Caco-2 (cell line): Measurements from ENCODE around the gene LRP1-AS. TPM values are rescaled to one million over a fixed set of nuclear protein-coding genes. Genes with fewer than 3 reads are reported as not detected.

ENCODE experiments used
- BruUV-seq: library from RNA; stranded (reverse); fragments of 400-500 nt; replicated peaks from 2 replicates; lab custom pipeline; 2021; lab: Mats Ljungman, UMichigan
- CTCF ChIA-PET: fragments of 300-600 bp; sonication (Branson Sonifier 250); formaldehyde crosslinking; loops from one replicate; lab custom pipeline; 2022; ENCODE audit warnings: antibody characterized with exemption; lab: Charles Lee
- POLR2A ChIA-PET: fragments of 300-600 bp; sonication (Branson Sonifier 250); formaldehyde crosslinking; loops from one replicate; lab custom pipeline; 2022; ENCODE audit warnings: antibody characterized with exemption; lab: Charles Lee
- DNase-seq, 2 experiments: peaks; one replicate each; pipeline versions ENCODE4 v3.0.0 to v3.0.0-alpha.2; 2020 to 2022
- H3K27me3 ChIP-seq: replicated peaks from 2 replicates; pipeline ENCODE4 v1.6.0; 2011; ENCODE audit warnings: low read length; ENCODE audit not compliant: control insufficient read depth, insufficient read depth
- H3K36me3 ChIP-seq: 2 replicates; pipeline ENCODE4 v1.5.1; 2011; ENCODE audit warnings: low read length; ENCODE audit not compliant: control insufficient read depth, insufficient read depth
- H3K4me1 ChIP-seq: fragments of 250-450 bp; sonication (Bioruptor Pico); 2 replicates; pipeline ENCODE4 v1.5.1; 2020; ENCODE audit warnings: mild to moderate bottlenecking
- H3K4me3 ChIP-seq: 2 replicates; pipeline ENCODE4 v1.5.1; 2011; ENCODE audit warnings: low read depth, mild to moderate bottlenecking, control low read depth, low read length
- H3K9me3 ChIP-seq: fragments of 250-450 bp; sonication (Bioruptor Pico); 2 replicates; pipeline ENCODE4 v1.5.1; 2020; ENCODE audit warnings: mild to moderate bottlenecking, moderate library complexity
- H3K27ac Mint-ChIP-seq: one replicate; pipeline ENCODE4 v1.8.0; 2022; ENCODE audit warnings: mixed read lengths; ENCODE audit not compliant: unreplicated experiment
- H3K27me3 Mint-ChIP-seq: one replicate; pipeline ENCODE4 v1.8.0; 2022; ENCODE audit warnings: mixed read lengths; ENCODE audit not compliant: insufficient read depth, unreplicated experiment
- H3K36me3 Mint-ChIP-seq: one replicate; pipeline ENCODE4 v1.8.0; 2022; ENCODE audit warnings: mild to moderate bottlenecking, mixed read lengths; ENCODE audit not compliant: insufficient read depth, unreplicated experiment
- H3K4me1 Mint-ChIP-seq: one replicate; pipeline ENCODE4 v1.8.0; 2022; ENCODE audit warnings: low read depth, mixed read lengths; ENCODE audit not compliant: unreplicated experiment
- H3K4me3 Mint-ChIP-seq: one replicate; pipeline ENCODE4 v1.8.0; 2022; ENCODE audit warnings: mild to moderate bottlenecking, moderate library complexity, mixed read lengths; ENCODE audit not compliant: unreplicated experiment
- H3K9me3 Mint-ChIP-seq: one replicate; pipeline ENCODE4 v1.8.0; 2022; ENCODE audit warnings: mixed read lengths; ENCODE audit not compliant: unreplicated experiment
- CTCF ChIP-seq, 2 experiments: fragments of 200-600 bp in 1 of 2; IDR thresholded peaks; 1 replicate in 1 of 2; 2 replicates in 1 of 2; pipeline versions ENCODE4 v1.5.1 to v1.8.0; 2011 to 2022; ENCODE audit warnings: antibody characterized with exemption in 1 of 2, control low read depth in 1 of 2, inconsistent platforms in 1 of 2, low read depth in 1 of 2, low read length in 1 of 2, mild to moderate bottlenecking in 1 of 2, moderate library complexity in 1 of 2; ENCODE audit not compliant: insufficient read depth in 1 of 2, severe bottlenecking in 1 of 2, unreplicated experiment in 1 of 2
- intact Hi-C: fragments of 100-400 bp; cut with micrococcal nuclease; formaldehyde crosslinking; loops from one replicate; pipeline ENCODE4 v1.10.0; 2022; ENCODE audit not compliant: unreplicated experiment
- total RNA-seq: library from RNA; stranded (reverse); gene quantifications from 2 replicates; pipeline ENCODE4 v1.2.3, GENCODE V29; 2022

LRP1-AS gene
- total RNA-seq, 1 experiment from 2014 or later, result not detected

DNA sequence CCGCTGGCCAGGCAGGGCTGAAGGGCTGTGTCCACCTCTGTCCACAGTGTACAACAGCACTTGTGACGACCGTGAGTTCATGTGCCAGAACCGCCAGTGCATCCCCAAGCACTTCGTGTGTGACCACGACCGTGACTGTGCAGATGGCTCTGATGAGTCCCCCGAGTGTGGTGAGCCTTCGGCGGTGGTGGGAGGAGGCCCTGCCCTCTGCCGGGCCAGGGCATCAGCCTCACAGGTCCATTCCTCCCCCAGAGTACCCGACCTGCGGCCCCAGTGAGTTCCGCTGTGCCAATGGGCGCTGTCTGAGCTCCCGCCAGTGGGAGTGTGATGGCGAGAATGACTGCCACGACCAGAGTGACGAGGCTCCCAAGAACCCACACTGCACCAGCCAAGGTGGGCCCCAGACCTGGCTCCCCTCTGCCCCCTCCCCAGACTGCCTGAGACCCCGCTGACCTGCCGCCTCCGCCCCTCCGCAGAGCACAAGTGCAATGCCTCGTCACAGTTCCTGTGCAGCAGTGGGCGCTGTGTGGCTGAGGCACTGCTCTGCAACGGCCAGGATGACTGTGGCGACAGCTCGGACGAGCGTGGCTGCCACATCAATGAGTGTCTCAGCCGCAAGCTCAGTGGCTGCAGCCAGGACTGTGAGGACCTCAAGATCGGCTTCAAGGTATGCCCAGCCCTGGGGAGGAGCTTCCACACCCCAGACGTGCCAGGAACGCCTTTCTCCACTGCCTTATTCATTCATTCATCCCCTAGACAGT, 48.4 kb upstream of the LRP1-AS start:
- Histone ChIP-seq H3K4me1 (no peaks in the 10 kb centered on the region), H3K36me3 (peaks cover 8% of the 10 kb centered on the region), H3K27me3 (no peaks in the 10 kb centered on the region), H3K4me3 (no peak overlapping the region), H3K9me3 (no peaks in the 10 kb centered on the region)
- no peak overlapping the region for H3K4me3 Mint-ChIP-seq
- intact Hi-C loops, result no loop called here
- ChIA-PET CTCF (no interaction called here), POLR2A (no interaction called here)
- BruUV-seq, result TSS peak; percentile 16
- H3K27ac Mint-ChIP-seq, result no peak overlapping the region
- DNase-seq, result no peak
- no peaks in the 10 kb centered on the region for H3K4me1 Mint-ChIP-seq
- no peaks in the 10 kb centered on the region for H3K9me3 Mint-ChIP-seq
- H3K27me3 Mint-ChIP-seq, result no peaks in the 10 kb centered on the region
- H3K36me3 Mint-ChIP-seq, result peaks cover 23% of the 10 kb centered on the region
- TF ChIP-seq CTCF (IDR thresholded peaks at IDR 0.05; ENCODE audit: insufficient read depth in 1 of 2, low read depth in 1 of 2, low read length in 1 of 2, severe bottlenecking in 1 of 2, unreplicated experiment in 1 of 2), result no peak

DNA sequence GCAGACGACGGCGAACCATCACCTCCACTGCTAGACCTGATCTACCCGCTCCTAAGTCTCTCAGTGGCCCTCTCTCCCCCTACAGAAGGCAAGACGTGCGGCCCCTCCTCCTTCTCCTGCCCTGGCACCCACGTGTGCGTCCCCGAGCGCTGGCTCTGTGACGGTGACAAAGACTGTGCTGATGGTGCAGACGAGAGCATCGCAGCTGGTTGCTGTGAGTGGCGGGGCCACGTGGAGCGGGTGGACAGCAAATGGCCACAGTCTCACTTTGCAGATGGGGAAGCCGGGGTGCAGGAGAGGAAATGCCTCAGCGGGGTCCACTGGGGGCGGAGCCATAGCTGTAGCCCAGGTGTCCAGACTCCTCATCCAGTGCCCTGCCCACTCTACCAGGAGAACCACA, 47.8 kb upstream of the LRP1-AS start:
- Mint-ChIP-seq H3K4me3 (no peak overlapping the region), H3K9me3 (no peaks in the 10 kb centered on the region), H3K27me3 (no peaks in the 10 kb centered on the region), H3K27ac (no peak overlapping the region), H3K36me3 (peaks cover 23% of the 10 kb centered on the region), H3K4me1 (no peaks in the 10 kb centered on the region)
- POLR2A ChIA-PET, result no interaction called here
- TF ChIP-seq CTCF (IDR thresholded peaks at IDR 0.05; ENCODE audit: insufficient read depth in 1 of 2, low read depth in 1 of 2, low read length in 1 of 2, severe bottlenecking in 1 of 2, unreplicated experiment in 1 of 2), result no peak
- H3K4me3 ChIP-seq, result no peak overlapping the region
- no peaks in the 10 kb centered on the region for H3K4me1 ChIP-seq
- no peaks in the 10 kb centered on the region for H3K9me3 ChIP-seq
- no peaks in the 10 kb centered on the region for H3K27me3 ChIP-seq
- intact Hi-C loops, result no loop called here
- DNase-seq, result no peak
- H3K36me3 ChIP-seq, result peaks cover 8% of the 10 kb centered on the region
- BruUV-seq, result no TSS peak
- CTCF ChIA-PET, result interaction anchor here (0.6 kb wide), 1 partner anchor 187 kb away, joined by 11 read pairs; no protein-coding TSS in a partner anchor

GRCh38 chr12:57194253-57194652, 46.8 kb upstream of the LRP1-AS start:
- Histone ChIP-seq H3K4me1 (no peaks in the 10 kb centered on the region), H3K27me3 (no peaks in the 10 kb centered on the region), H3K4me3 (no peak overlapping the region), H3K36me3 (peaks cover 8% of the 10 kb centered on the region), H3K9me3 (no peaks in the 10 kb centered on the region)
- intact Hi-C loops, result no loop called here
- H3K4me3 Mint-ChIP-seq, result no peak overlapping the region
- TF ChIP-seq CTCF (IDR thresholded peaks at IDR 0.05; ENCODE audit: insufficient read depth in 1 of 2, low read depth in 1 of 2, low read length in 1 of 2, severe bottlenecking in 1 of 2, unreplicated experiment in 1 of 2), result no peak
- no peaks in the 10 kb centered on the region for H3K27me3 Mint-ChIP-seq
- ChIA-PET POLR2A (no interaction called here), CTCF (interaction anchor here (1.6 kb wide), 1 partner anchor 70 kb away, joined by 3 read pairs; no protein-coding TSS in a partner anchor)
- no TSS peak for BruUV-seq
- no peak for DNase-seq
- peaks cover 24% of the 10 kb centered on the region for H3K36me3 Mint-ChIP-seq
- H3K9me3 Mint-ChIP-seq, result no peaks in the 10 kb centered on the region
- no peak overlapping the region for H3K27ac Mint-ChIP-seq
- H3K4me1 Mint-ChIP-seq, result no peaks in the 10 kb centered on the region
